AG09309 (cell line): ENCODE results near the gene RBM6.
A peak's percentile ranks its signal among the peaks of the same experiment; 100 is the strongest.
"Not testable (repeated sequence)": the region's sequence is repeated elsewhere in the genome, so short reads cannot be mapped to it uniquely, and the experiment has no call there.

ENCODE experiments used
- DNase-seq: peaks from one replicate; pipeline ENCODE4 v3.0.0-alpha.2; 2010; ENCODE audit warnings: low read depth
- H3K4me3 ChIP-seq: 2 replicates; pipeline ENCODE4 v1.5.1; 2011; ENCODE audit warnings: mild to moderate bottlenecking, low read depth, low read length, moderate library complexity; ENCODE audit not compliant: control insufficient read depth
- CTCF ChIP-seq: IDR thresholded peaks from 2 replicates; pipeline ENCODE4 v1.5.1; 2011; ENCODE audit warnings: mild to moderate bottlenecking, low read depth, low read length, inconsistent platforms; ENCODE audit not compliant: insufficient read depth, control insufficient read depth; ENCODE audit errors: missing control alignments

Gene RBM6

GRCh38 chr3:49916686-49917085 lies 23.3 kb upstream of the RBM6 start:
- no peak for TF ChIP-seq CTCF
- DNase-seq, result peak; percentile 59
- no peak overlapping the region for H3K4me3 ChIP-seq

- H3K4me3 ChIP-seq, DNase-seq: not testable (repeated sequence)
Measured at GRCh38 chr3:49917806-49918590, 22.0 kb upstream of the RBM6 start.

GRCh38 chr3:49924683-49925082 lies 15.3 kb upstream of the RBM6 start:
- H3K4me3 ChIP-seq, result no peak overlapping the region
- no peak for TF ChIP-seq CTCF
- peak; percentile 29 for DNase-seq

GRCh38 chr3:49925485-49925884 lies 14.5 kb upstream of the RBM6 start:
- no peak for TF ChIP-seq CTCF
- no peak overlapping the region for H3K4me3 ChIP-seq
- DNase-seq, result no peak

GRCh38 chr3:49926117-49926728 lies 13.7 kb upstream of the RBM6 start:
- no peak overlapping the region for H3K4me3 ChIP-seq
- TF ChIP-seq CTCF, result no peak
- no peak for DNase-seq

GRCh38 chr3:49927798-49928197 lies 12.2 kb upstream of the RBM6 start:
- H3K4me3 ChIP-seq, result no peak overlapping the region
- no peak for DNase-seq
- TF ChIP-seq CTCF, result no peak

GRCh38 chr3:49928481-49929017 lies 11.4 kb upstream of the RBM6 start:
- no peak overlapping the region for H3K4me3 ChIP-seq
- no peak for TF ChIP-seq CTCF
- DNase-seq, result no peak
